Spleen (tissue), 7 donors: Measurements from ENCODE around the gene PKN1.
A peak's percentile ranks its signal among the peaks of the same experiment; 100 is the strongest.

Experiments used
- POLR2A ChIP-seq, 3 donors: fragments of 450-650 bp; IDR thresholded peaks; one replicate each; pipeline ENCODE4 v1.5.1; 2017; ENCODE audit warnings: antibody characterized with exemption in 3 of 3, mild to moderate bottlenecking in 1 of 3
- POLR2AphosphoS5 ChIP-seq, 3 donors: sonication (generic); formaldehyde crosslinking; IDR thresholded peaks; one replicate each; pipeline ENCODE4 v1.5.1; 2017; ENCODE audit warnings: antibody characterized with exemption in 3 of 3
- TF ChIP-seq, protein P1 (sequence below), 11 experiments: fragments of 200-600 bp in 7 of 11; fragments of 450-650 bp in 4 of 11; sonication (generic) in 4 of 11; IDR thresholded peaks in 8 of 11; conservative IDR thresholded peaks in 3 of 11; 1 replicate in 7 of 11; 2 replicates in 4 of 11; pipeline versions ENCODE4 v1.4.0 to v1.8.0; 2016 to 2021; ENCODE audit warnings: antibody characterized with exemption in 11 of 11, inconsistent platforms in 4 of 11, mild to moderate bottlenecking in 1 of 11
- donor health status: DM: no; HTN: no; CAD: no; lungs with moderate emphysema.
- donor health status: DM: no; HTN: no; CAD: no.
- donor health status: DM: no; HTN: no; CAD: no.

DNA sequence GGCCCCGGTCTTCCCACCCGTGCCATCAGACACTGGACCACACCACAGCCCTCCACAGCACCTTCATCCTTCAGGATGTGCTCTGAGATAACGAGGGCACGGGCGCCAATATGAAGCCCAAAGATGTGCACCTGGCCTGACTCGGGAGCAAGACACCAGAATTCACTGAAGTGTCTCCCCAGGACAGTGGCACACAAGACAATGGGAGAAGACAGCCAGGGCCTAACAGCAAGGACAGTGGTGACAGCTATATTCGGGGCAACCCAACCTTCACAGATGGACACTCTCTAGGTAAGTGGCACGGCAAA lies 21.2 kb upstream of the PKN1 start:
- TF ChIP-seq, protein P1, sequence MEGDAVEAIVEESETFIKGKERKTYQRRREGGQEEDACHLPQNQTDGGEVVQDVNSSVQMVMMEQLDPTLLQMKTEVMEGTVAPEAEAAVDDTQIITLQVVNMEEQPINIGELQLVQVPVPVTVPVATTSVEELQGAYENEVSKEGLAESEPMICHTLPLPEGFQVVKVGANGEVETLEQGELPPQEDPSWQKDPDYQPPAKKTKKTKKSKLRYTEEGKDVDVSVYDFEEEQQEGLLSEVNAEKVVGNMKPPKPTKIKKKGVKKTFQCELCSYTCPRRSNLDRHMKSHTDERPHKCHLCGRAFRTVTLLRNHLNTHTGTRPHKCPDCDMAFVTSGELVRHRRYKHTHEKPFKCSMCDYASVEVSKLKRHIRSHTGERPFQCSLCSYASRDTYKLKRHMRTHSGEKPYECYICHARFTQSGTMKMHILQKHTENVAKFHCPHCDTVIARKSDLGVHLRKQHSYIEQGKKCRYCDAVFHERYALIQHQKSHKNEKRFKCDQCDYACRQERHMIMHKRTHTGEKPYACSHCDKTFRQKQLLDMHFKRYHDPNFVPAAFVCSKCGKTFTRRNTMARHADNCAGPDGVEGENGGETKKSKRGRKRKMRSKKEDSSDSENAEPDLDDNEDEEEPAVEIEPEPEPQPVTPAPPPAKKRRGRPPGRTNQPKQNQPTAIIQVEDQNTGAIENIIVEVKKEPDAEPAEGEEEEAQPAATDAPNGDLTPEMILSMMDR (IDR thresholded peaks at IDR 0.05 in 8 of 11, conservative IDR thresholded peaks at IDR 0.05 in 3 of 11), result no peak
- TF ChIP-seq POLR2AphosphoS5 (IDR thresholded peaks at IDR 0.05), result peak in 1 of 3 donors; percentile 28
- no peak for TF ChIP-seq POLR2A (IDR thresholded peaks at IDR 0.05)
